OCI-LY3 (cell line): Measurements from ENCODE around the gene MAPK7.

Experiments used
- H2AFZ ChIP-seq: fragments of 200-600, 300-600 bp; shearing (Covaris generic); 2 replicates; pipeline ENCODE4 v1.6.0; 2014; ENCODE audit warnings: antibody characterized with exemption, low read depth, low read length
- H3K27ac ChIP-seq: fragments of 200-600, 300-600 bp; sonication (generic); 2 replicates; pipeline ENCODE4 v1.5.1; 2014; ENCODE audit warnings: mild to moderate bottlenecking, low read length, moderate library complexity, mixed read lengths
- H3K27me3 ChIP-seq: fragments of 200-600, 300-600 bp; sonication (generic); 2 replicates; pipeline ENCODE4 v1.6.1; 2014; ENCODE audit warnings: low read depth, low read length, mixed read lengths
- H3K36me3 ChIP-seq: fragments of 200-600, 300-600 bp; sonication (generic); replicated peaks from 2 replicates; pipeline ENCODE3; 2014; ENCODE audit warnings: low read depth, low read length, mixed read lengths
- H3K4me1 ChIP-seq: fragments of 300-600, 200-600 bp; sonication (generic); 2 replicates; pipeline ENCODE4 v1.6.1; 2014; ENCODE audit warnings: low read length, mixed read lengths
- H3K4me2 ChIP-seq: fragments of 200-600, 300-600 bp; sonication (generic); 2 replicates; pipeline ENCODE4 v1.6.1; 2014; ENCODE audit warnings: low read length, mixed read lengths
- H3K4me3 ChIP-seq: fragments of 300-600, 200-600 bp; sonication (generic); 2 replicates; pipeline ENCODE4 v1.5.1; 2014; ENCODE audit warnings: antibody characterized with exemption, mild to moderate bottlenecking, low read length, moderate library complexity
- H3K79me2 ChIP-seq: fragments of 300-600, 200-600 bp; shearing (Covaris generic); 2 replicates; pipeline ENCODE4 v1.6.1; 2014; ENCODE audit warnings: mild to moderate bottlenecking, low read length, mixed read lengths
- H3K9ac ChIP-seq: fragments of 300-600, 200-600 bp; shearing (Covaris generic); 2 replicates; pipeline ENCODE4 v1.6.0; 2014; ENCODE audit warnings: mild to moderate bottlenecking, low read length, moderate library complexity
- H3K9me3 ChIP-seq: fragments of 200-600, 300-600 bp; shearing (Covaris generic); 2 replicates; pipeline ENCODE4 v1.6.1; 2014; ENCODE audit warnings: low read length, mixed read lengths; ENCODE audit not compliant: insufficient read depth
- H4K20me1 ChIP-seq: fragments of 200-600, 300-600 bp; sonication (generic); 2 replicates; pipeline ENCODE4 v1.6.1; 2016; ENCODE audit warnings: low read length, mixed read lengths; ENCODE audit not compliant: insufficient read depth
- CTCF ChIP-seq: fragments of 200-600, 300-600 bp; sonication (generic); IDR thresholded peaks from 2 replicates; pipeline ENCODE4 v1.5.1; 2014; ENCODE audit warnings: antibody characterized with exemption, low read length, low read depth
- EZH2phosphoT487 ChIP-seq: fragments of 200-600 bp; shearing (Covaris generic); IDR thresholded peaks from 2 replicates; pipeline ENCODE4 v1.6.1; 2018; ENCODE audit warnings: antibody characterized with exemption, mixed run types, low read depth

MAPK7 gene

GRCh38 chr17:19421926-19422325 is 43.6 kb downstream of the MAPK7 start:
- Histone ChIP-seq H3K9ac (no peak overlapping the region), H2AFZ (no peak overlapping the region)
- TF ChIP-seq EZH2phosphoT487 = no peak
- no peak for TF ChIP-seq CTCF

GRCh38 chr17:19424934-19425868 is 46.9 kb downstream of the MAPK7 start:
- no peak for TF ChIP-seq EZH2phosphoT487
- TF ChIP-seq CTCF = no peak
- peaks cover 10% of the 10 kb centered on the region for H3K4me1 ChIP-seq
- no peak overlapping the region for H3K27ac ChIP-seq
- no peaks in the 10 kb centered on the region for H3K36me3 ChIP-seq
- H2AFZ ChIP-seq = no peak overlapping the region
- no peaks in the 10 kb centered on the region for H4K20me1 ChIP-seq
- H3K9me3 ChIP-seq = no peaks in the 10 kb centered on the region
- H3K4me2 ChIP-seq = peak overlapping the region; percentile 32; the same call in 1 of the 2 replicates
- H3K79me2 ChIP-seq = no peaks in the 10 kb centered on the region
- H3K9ac ChIP-seq = no peak overlapping the region
- no peak overlapping the region for H3K4me3 ChIP-seq
- no peaks in the 10 kb centered on the region for H3K27me3 ChIP-seq

More at GRCh38 chr17:19421926-19422325, 43.6 kb downstream of the MAPK7 start:
- H3K27ac ChIP-seq = no peak overlapping the region
- no peaks in the 10 kb centered on the region for H4K20me1 ChIP-seq
- no peaks in the 10 kb centered on the region for H3K36me3 ChIP-seq
- H3K4me2 ChIP-seq = no peak overlapping the region
- H3K4me1 ChIP-seq = peaks cover 10% of the 10 kb centered on the region
- no peaks in the 10 kb centered on the region for H3K9me3 ChIP-seq
- H3K4me3 ChIP-seq = no peak overlapping the region
- H3K79me2 ChIP-seq = no peaks in the 10 kb centered on the region
- H3K27me3 ChIP-seq = no peaks in the 10 kb centered on the region

GRCh38 chr17:19426631-19427030 is 48.3 kb downstream of the MAPK7 start:
- H3K9me3 ChIP-seq = no peaks in the 10 kb centered on the region
- no peaks in the 10 kb centered on the region for H3K79me2 ChIP-seq
- peaks cover 10% of the 10 kb centered on the region for H3K4me1 ChIP-seq
- H3K27me3 ChIP-seq = no peaks in the 10 kb centered on the region
- H3K27ac ChIP-seq = no peak overlapping the region
- H3K36me3 ChIP-seq = no peaks in the 10 kb centered on the region
- no peak for TF ChIP-seq EZH2phosphoT487
- no peak for TF ChIP-seq CTCF
- H3K9ac ChIP-seq = no peak overlapping the region
- no peak overlapping the region for H3K4me2 ChIP-seq
- no peak overlapping the region for H2AFZ ChIP-seq
- H4K20me1 ChIP-seq = no peaks in the 10 kb centered on the region
- H3K4me3 ChIP-seq = no peak overlapping the region

GRCh38 chr17:19431691-19432090 is 53.4 kb downstream of the MAPK7 start:
- Histone ChIP-seq H3K79me2 (no peaks in the 10 kb centered on the region), H3K4me2 (no peak overlapping the region), H2AFZ (no peak overlapping the region), H3K27ac (no peak overlapping the region), H4K20me1 (no peaks in the 10 kb centered on the region), H3K4me1 (no peaks in the 10 kb centered on the region), H3K4me3 (no peak overlapping the region), H3K9ac (no peak overlapping the region), H3K9me3 (no peaks in the 10 kb centered on the region), H3K36me3 (no peaks in the 10 kb centered on the region), H3K27me3 (no peaks in the 10 kb centered on the region)
- TF ChIP-seq EZH2phosphoT487 = no peak
- TF ChIP-seq CTCF = no peak
